RWPE2 (cell line): ENCODE measurements around the gene RAP1GDS1.
"Not testable (repeated sequence)": the region's sequence is repeated elsewhere in the genome, so short reads cannot be mapped to it uniquely, and the experiment has no call there.

Experiments
- ATAC-seq: fragments of 200-7000 bp; cut with Tn5 transposase; 3 replicates; pipeline ENCODE4 v1.9.1; 2021; ENCODE audit warnings: low read depth
- DNase-seq: peaks from one replicate; pipeline ENCODE4 v3.0.0-alpha.2; 2020; ENCODE audit warnings: low spot score
- H3K27ac ChIP-seq: fragments of 450-650 bp; 2 replicates; pipeline ENCODE4 v1.5.1; 2017; ENCODE audit warnings: mild to moderate bottlenecking; ENCODE audit not compliant: poor library complexity, severe bottlenecking
- H3K27me3 ChIP-seq: fragments of 250-450 bp; sonication (Bioruptor Pico); 2 replicates; pipeline ENCODE4 v1.5.1; 2021; ENCODE audit warnings: mild to moderate bottlenecking, moderate library complexity; ENCODE audit not compliant: insufficient read depth, poor library complexity, severe bottlenecking
- H3K36me3 ChIP-seq: fragments of 250-450 bp; sonication (Bioruptor Pico); 2 replicates; pipeline ENCODE4 v1.5.1; 2020; ENCODE audit warnings: low read depth, mild to moderate bottlenecking, moderate library complexity
- H3K4me1 ChIP-seq: fragments of 250-450 bp; sonication (Bioruptor Pico); 2 replicates; pipeline ENCODE4 v1.5.1; 2021; ENCODE audit warnings: mild to moderate bottlenecking, moderate library complexity; ENCODE audit not compliant: insufficient read depth, poor library complexity, severe bottlenecking
- H3K4me3 ChIP-seq: fragments of 250-450 bp; sonication (Bioruptor Pico); 2 replicates; pipeline ENCODE4 v1.5.1; 2021; ENCODE audit warnings: mild to moderate bottlenecking, moderate library complexity; ENCODE audit not compliant: severe bottlenecking
- H3K9me3 ChIP-seq: fragments of 250-450 bp; sonication (Bioruptor Pico); 2 replicates; pipeline ENCODE4 v1.5.1; 2021; ENCODE audit warnings: mild to moderate bottlenecking, moderate library complexity; ENCODE audit not compliant: severe bottlenecking
- TF ChIP-seq, protein P1 (sequence below): fragments of 450-650 bp; IDR thresholded peaks from one replicate; pipeline ENCODE4 v1.5.1; 2017; ENCODE audit warnings: mild to moderate bottlenecking, moderate library complexity; ENCODE audit not compliant: poor library complexity, severe bottlenecking

The RAP1GDS1 gene

DNA sequence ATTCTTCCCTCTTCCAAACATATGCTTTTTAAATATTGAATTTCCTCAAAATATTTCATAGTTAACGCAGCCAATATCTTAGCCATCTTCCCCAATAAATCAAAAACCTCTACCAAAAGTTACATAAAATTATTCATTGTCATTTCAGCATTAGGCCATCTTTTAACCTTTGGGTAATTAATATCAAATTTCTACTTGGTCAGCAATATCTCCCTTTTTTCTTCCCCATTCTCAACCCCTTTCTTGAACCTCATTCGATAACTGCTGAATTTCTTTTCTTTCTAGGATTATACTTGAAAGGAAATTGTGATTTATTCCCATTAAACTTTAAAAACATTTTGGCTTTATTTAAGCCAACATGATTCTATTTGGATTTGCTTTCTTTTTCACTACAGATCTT, 65.0 kb downstream of the RAP1GDS1 start:
- TF ChIP-seq, protein P1, sequence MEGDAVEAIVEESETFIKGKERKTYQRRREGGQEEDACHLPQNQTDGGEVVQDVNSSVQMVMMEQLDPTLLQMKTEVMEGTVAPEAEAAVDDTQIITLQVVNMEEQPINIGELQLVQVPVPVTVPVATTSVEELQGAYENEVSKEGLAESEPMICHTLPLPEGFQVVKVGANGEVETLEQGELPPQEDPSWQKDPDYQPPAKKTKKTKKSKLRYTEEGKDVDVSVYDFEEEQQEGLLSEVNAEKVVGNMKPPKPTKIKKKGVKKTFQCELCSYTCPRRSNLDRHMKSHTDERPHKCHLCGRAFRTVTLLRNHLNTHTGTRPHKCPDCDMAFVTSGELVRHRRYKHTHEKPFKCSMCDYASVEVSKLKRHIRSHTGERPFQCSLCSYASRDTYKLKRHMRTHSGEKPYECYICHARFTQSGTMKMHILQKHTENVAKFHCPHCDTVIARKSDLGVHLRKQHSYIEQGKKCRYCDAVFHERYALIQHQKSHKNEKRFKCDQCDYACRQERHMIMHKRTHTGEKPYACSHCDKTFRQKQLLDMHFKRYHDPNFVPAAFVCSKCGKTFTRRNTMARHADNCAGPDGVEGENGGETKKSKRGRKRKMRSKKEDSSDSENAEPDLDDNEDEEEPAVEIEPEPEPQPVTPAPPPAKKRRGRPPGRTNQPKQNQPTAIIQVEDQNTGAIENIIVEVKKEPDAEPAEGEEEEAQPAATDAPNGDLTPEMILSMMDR = no peak
- Histone ChIP-seq H3K4me3 (no peak overlapping the region), H3K4me1 (no peaks in the 10 kb centered on the region), H3K36me3 (peaks cover 8% of the 10 kb centered on the region; the same call in 1 of the 2 replicates), H3K9me3 (no peaks in the 10 kb centered on the region), H3K27ac (no peak overlapping the region), H3K27me3 (no peaks in the 10 kb centered on the region)
- no peak for ATAC-seq
- no peak for DNase-seq

- Histone ChIP-seq H3K27me3 (no peaks in the 10 kb centered on the region), H3K4me3 (no peak overlapping the region), H3K36me3 (peaks cover 21% of the 10 kb centered on the region), H3K4me1 (no peaks in the 10 kb centered on the region), H3K9me3 (peaks cover 3% of the 10 kb centered on the region), H3K27ac (no peak overlapping the region)
- no peak for DNase-seq
- TF ChIP-seq, protein P1 = no peak
- no peak for ATAC-seq
These were observed 66.5 kb downstream of the RAP1GDS1 start for GRCh38 chr4:98327694-98328093.

DNA sequence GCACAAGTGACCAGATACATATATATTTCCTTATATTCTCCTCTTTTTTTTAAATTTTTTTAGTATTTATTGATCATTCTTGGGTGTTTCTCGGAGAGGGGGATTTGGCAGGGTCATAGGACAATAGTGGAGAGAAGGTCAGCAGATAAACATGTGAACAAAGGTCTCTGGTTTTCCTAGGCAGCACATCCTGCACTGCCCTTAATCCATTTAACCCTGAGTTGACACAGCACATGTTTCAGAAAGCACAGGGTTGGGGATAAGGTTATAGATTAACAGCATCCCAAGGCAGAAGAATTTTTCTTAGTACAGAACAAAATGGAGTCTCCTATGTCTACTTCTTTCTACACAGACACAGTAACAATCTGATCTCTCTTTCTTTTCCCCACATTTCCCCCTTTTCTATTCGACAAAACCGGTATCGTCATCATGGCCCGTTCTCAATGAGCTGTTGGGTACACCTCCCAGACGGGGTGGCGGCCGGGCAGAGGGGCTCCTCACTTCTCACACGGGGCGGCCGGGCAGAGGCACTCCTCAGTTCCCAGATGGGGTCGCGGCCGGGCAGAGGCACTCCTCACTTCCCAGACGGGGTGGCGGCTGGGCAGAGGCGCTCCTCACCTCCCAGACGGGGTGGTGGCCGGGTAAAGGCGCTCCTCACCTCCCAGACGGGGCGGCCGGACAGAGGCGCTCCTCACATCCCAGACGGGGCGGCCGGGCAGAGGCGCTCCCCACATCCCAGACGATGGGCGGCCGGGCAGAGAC, 68.9 kb downstream of the RAP1GDS1 start:
- Histone ChIP-seq H3K9me3 (peaks cover 17% of the 10 kb centered on the region), H3K36me3 (peaks cover 27% of the 10 kb centered on the region)
- H3K4me1 ChIP-seq, H3K27ac ChIP-seq, DNase-seq, ATAC-seq, H3K4me3 ChIP-seq, H3K27me3 ChIP-seq: not testable (repeated sequence)

DNA sequence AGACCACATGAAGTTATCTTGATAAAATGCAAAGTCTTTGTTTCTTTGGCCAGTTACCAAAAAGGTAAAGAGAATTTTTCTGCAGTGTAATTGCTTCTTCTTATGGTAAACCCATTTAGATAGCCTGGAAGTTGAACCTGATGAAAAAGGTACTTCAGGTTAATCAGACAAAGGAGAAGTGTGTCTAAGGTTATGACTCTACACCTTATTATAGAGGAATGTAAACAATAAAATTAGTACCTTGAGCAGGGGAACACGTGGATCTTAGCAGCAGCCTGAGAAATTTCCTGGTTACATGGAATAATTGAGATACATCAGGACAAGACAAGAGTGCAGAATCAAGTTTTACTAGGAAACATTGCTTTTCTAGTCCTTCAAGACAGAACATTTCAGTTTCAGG, 70.8 kb downstream of the RAP1GDS1 start:
- Histone ChIP-seq H3K27me3 (no peaks in the 10 kb centered on the region), H3K4me1 (no peaks in the 10 kb centered on the region), H3K9me3 (peaks cover 17% of the 10 kb centered on the region), H3K4me3 (no peak overlapping the region), H3K27ac (no peak overlapping the region), H3K36me3 (peaks cover 25% of the 10 kb centered on the region)
- DNase-seq (no peak), ATAC-seq (no peak)
- TF ChIP-seq, protein P1 = no peak

DNA sequence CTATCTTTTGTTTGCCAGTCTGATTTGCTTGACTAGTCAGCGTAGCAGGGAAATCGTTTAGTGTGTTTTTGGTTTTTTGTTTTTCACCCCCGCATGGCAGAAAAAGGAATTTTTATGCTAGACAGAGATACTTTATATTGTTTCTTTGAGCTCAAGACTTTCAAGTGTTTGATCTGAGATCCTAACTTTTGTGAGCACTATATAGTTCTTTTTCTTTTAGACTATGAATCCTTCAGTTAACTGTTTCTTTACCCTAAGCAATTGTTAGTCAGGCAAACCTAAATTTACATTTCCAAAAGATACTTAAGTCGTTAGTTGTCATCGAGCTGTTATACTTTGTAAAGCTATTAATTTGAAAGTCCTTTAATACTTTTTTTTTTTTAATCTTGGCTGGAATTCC, 73.3 kb downstream of the RAP1GDS1 start:
- Histone ChIP-seq H3K4me3 (no peak overlapping the region), H3K9me3 (peaks cover 17% of the 10 kb centered on the region), H3K27ac (no peak overlapping the region), H3K36me3 (peaks cover 19% of the 10 kb centered on the region; the same call in 1 of the 2 replicates), H3K4me1 (no peaks in the 10 kb centered on the region), H3K27me3 (no peaks in the 10 kb centered on the region)
- ATAC-seq (no peak), DNase-seq (no peak)
- TF ChIP-seq, protein P1 = no peak
